GM12878 (cell line): ENCODE data around the gene MBOAT1. TPM values are rescaled to one million over a fixed set of nuclear protein-coding genes. Genes with fewer than 3 reads are reported as not detected.

Source experiments
- ATAC-seq: fragments of 200-7000 bp; cut with Tn5 transposase; 3 replicates; pipeline ENCODE4 v1.9.1; 2020; ENCODE audit warnings: mild to moderate bottlenecking, moderate library complexity
- BruUV-seq: library from RNA; stranded (reverse); fragments of 400-500 nt; replicated peaks from 2 replicates; lab custom pipeline; 2021; lab: Mats Ljungman, UMichigan
- CTCF ChIA-PET: fragments of 300-600 bp; sonication (Branson Sonifier 250); formaldehyde crosslinking; extraction: SDS; loops from one replicate; lab custom pipeline; 2021; ENCODE audit warnings: inconsistent platforms; lab: Yijun Ruan, JAX
- POLR2A ChIA-PET: fragments of 350-600 bp; formaldehyde crosslinking; extraction: SDS; loops from one replicate; lab custom pipeline; 2021; ENCODE audit warnings: inconsistent platforms; lab: Charles Lee
- RAD21 ChIA-PET: fragments of 300-600 bp; sonication (Branson Sonifier 250); formaldehyde crosslinking; loops from one replicate; lab custom pipeline; 2023; ENCODE audit warnings: antibody characterized with exemption; ENCODE audit not compliant: unreplicated experiment; lab: Charles Lee
- SMC1A ChIA-PET: fragments of 300-600 bp; sonication (Branson Sonifier 250); formaldehyde crosslinking; loops from one replicate; lab custom pipeline; 2023; ENCODE audit not compliant: unreplicated experiment, uncharacterized antibody; lab: Charles Lee
- DNase-seq: peaks from one replicate; pipeline ENCODE4 v3.0.0-alpha.2; 2011; ENCODE audit warnings: low read depth, low spot score
- FAIRE-seq: peaks from 3 replicates; lab custom pipeline; 2011; peaks lifted over from hg19 to GRCh38; lab: Jason Lieb, UNC
- H2AFZ ChIP-seq: 2 replicates; pipeline ENCODE4 v1.6.0; 2011; ENCODE audit warnings: low read depth, low read length, control low read depth; ENCODE audit not compliant: control insufficient read depth
- H3K27ac ChIP-seq: 2 replicates; pipeline ENCODE4 v1.5.1; 2011; ENCODE audit warnings: control low read depth; ENCODE audit not compliant: control insufficient read depth, insufficient read depth
- H3K27me3 ChIP-seq, 2 experiments: replicated peaks in 1 of 2; 2 replicates each; pipeline versions ENCODE4 v1.6.0 to v1.6.1; 2011; ENCODE audit warnings: low read length in 1 of 2; ENCODE audit not compliant: control insufficient read depth in 2 of 2, insufficient read depth in 2 of 2
- H3K36me3 ChIP-seq, 2 experiments: 2 replicates each; pipeline ENCODE4 v1.5.1; 2011; ENCODE audit warnings: low read length in 1 of 2; ENCODE audit not compliant: control insufficient read depth in 2 of 2, insufficient read depth in 2 of 2
- H3K4me1 ChIP-seq: 2 replicates; pipeline ENCODE4 v1.6.1; 2011; ENCODE audit warnings: mild to moderate bottlenecking, low read length, moderate library complexity, mixed read lengths; ENCODE audit not compliant: control insufficient read depth, insufficient read depth
- H3K4me2 ChIP-seq: 2 replicates; pipeline ENCODE4 v1.6.0; 2011; ENCODE audit warnings: control low read depth; ENCODE audit not compliant: control insufficient read depth, insufficient read depth
- H3K4me3 ChIP-seq: fragments of 200-600 bp; sonication (generic); 2 replicates; pipeline ENCODE4 v1.5.1; 2016
- H3K79me2 ChIP-seq: 2 replicates; pipeline ENCODE4 v1.6.0; 2011; ENCODE audit warnings: low read length; ENCODE audit not compliant: control insufficient read depth, insufficient read depth
- H3K9ac ChIP-seq: 2 replicates; pipeline ENCODE4 v1.8.0; 2011; ENCODE audit warnings: low read length, control low read depth, mixed read lengths; ENCODE audit not compliant: control insufficient read depth, insufficient read depth
- H3K9me3 ChIP-seq: replicated peaks from 3 replicates; pipeline ENCODE4 v1.5.1; 2011; ENCODE audit warnings: mild to moderate bottlenecking, low read length; ENCODE audit not compliant: control insufficient read depth, insufficient read depth
- H4K20me1 ChIP-seq: 2 replicates; pipeline ENCODE4 v1.6.0; 2011; ENCODE audit not compliant: control insufficient read depth, insufficient read depth
- BACH1 ChIP-seq: fragments of 450-650 bp; IDR thresholded peaks from 2 replicates; pipeline ENCODE4 v1.6.1; 2017; ENCODE audit warnings: mild to moderate bottlenecking, borderline replicate concordance
- CBX3 ChIP-seq: fragments of 200-600 bp; sonication (generic); IDR thresholded peaks from 2 replicates; pipeline ENCODE4 v1.6.1; 2016; ENCODE audit warnings: low read depth, borderline replicate concordance
- EED ChIP-seq: sonication (generic); IDR thresholded peaks from 2 replicates; pipeline ENCODE4 v1.6.1; 2016; ENCODE audit warnings: antibody characterized with exemption, low read depth
- EP300 ChIP-seq, 2 experiments: fragments of 150-350 bp in 1 of 2; IDR thresholded peaks; 2 replicates each; pipeline ENCODE4 v1.6.1; 2011 to 2012; ENCODE audit warnings: low read depth in 2 of 2, low read length in 2 of 2, borderline replicate concordance in 1 of 2, improper control_type of control experiment in 1 of 2, inconsistent platforms in 1 of 2; ENCODE audit not compliant: control insufficient read depth in 1 of 2
- FOXK2 ChIP-seq: fragments of 450-650 bp; IDR thresholded peaks from 2 replicates; pipeline ENCODE4 v1.6.1; 2017; ENCODE audit warnings: mild to moderate bottlenecking, moderate library complexity
- PAX8 ChIP-seq: fragments of 450-650 bp; IDR thresholded peaks from 2 replicates; pipeline ENCODE4 v1.6.1; 2017; ENCODE audit warnings: mild to moderate bottlenecking, moderate library complexity
- POLR2A ChIP-seq: IDR thresholded peaks from 2 replicates; pipeline ENCODE4 v1.6.1; 2011; ENCODE audit warnings: low read depth, mild to moderate bottlenecking, low read length
- PRDM15 ChIP-seq: fragments of 450-650 bp; formaldehyde crosslinking; IDR thresholded peaks from 2 replicates; pipeline ENCODE4 v1.4.0; 2020; ENCODE audit warnings: mild to moderate bottlenecking, moderate library complexity
- RBBP5 ChIP-seq: fragments of 200-600 bp; sonication (generic); conservative IDR thresholded peaks from 2 replicates; pipeline ENCODE4 v1.6.1; 2016
- RELA ChIP-seq: fragments of 450-650 bp; IDR thresholded peaks from 2 replicates; pipeline ENCODE4 v1.8.0; 2014; ENCODE audit warnings: borderline replicate concordance; ENCODE audit not compliant: partially characterized antibody
- SMAD5 ChIP-seq: IDR thresholded peaks from 2 replicates; pipeline ENCODE4 v1.6.1; 2016; ENCODE audit warnings: antibody characterized with exemption, low read depth
- SREBF1 ChIP-seq: IDR thresholded peaks from 2 replicates; pipeline ENCODE4 v1.6.1; 2012; ENCODE audit warnings: mild to moderate bottlenecking, low read length
- SUZ12 ChIP-seq: fragments of 200-600 bp; sonication (generic); IDR thresholded peaks from one replicate; pipeline ENCODE4 v1.6.1; 2018; ENCODE audit warnings: antibody characterized with exemption, mild to moderate bottlenecking; ENCODE audit not compliant: unreplicated experiment
- TAF1 ChIP-seq: IDR thresholded peaks from 2 replicates; pipeline ENCODE4 v1.6.1; 2011; ENCODE audit warnings: mild to moderate bottlenecking, low read depth, low read length, borderline replicate concordance
- YBX1 ChIP-seq: fragments of 450-650 bp; IDR thresholded peaks from 2 replicates; pipeline ENCODE4 v1.6.1; 2016; ENCODE audit warnings: antibody characterized with exemption
- ZBED1 ChIP-seq: IDR thresholded peaks from 2 replicates; pipeline ENCODE4 v1.6.1; 2016; ENCODE audit warnings: borderline replicate concordance
- ZBTB40 ChIP-seq: fragments of 450-650 bp; IDR thresholded peaks from 2 replicates; pipeline ENCODE4 v1.6.1; 2016; ENCODE audit warnings: mild to moderate bottlenecking, moderate library complexity, borderline replicate concordance
- ZNF217 ChIP-seq: fragments of 450-650 bp; IDR thresholded peaks from 2 replicates; pipeline ENCODE4 v1.6.1; 2017; ENCODE audit warnings: antibody characterized with exemption, mild to moderate bottlenecking
- ZNF622 ChIP-seq: fragments of 450-650 bp; IDR thresholded peaks from 2 replicates; pipeline ENCODE4 v1.6.1; 2017; ENCODE audit warnings: mild to moderate bottlenecking, inconsistent platforms
- WGBS: methylation state at CpG from one replicate; pipeline ENCODE4 v1.1.6; 2016; ENCODE audit warnings: low lambda C conversion rate; ENCODE audit not compliant: insufficient replicate concordance, insufficient coverage; ENCODE audit errors: missing lambda C conversion rate; 5-methylcytosine and 5-hydroxymethylcytosine counted together
- in situ Hi-C: fragments of 300-500 bp; cut with MboI; formaldehyde crosslinking; loops from 9 replicates; pipeline ENCODE4 v1.14.3; 2018; ENCODE audit warnings: mixed read lengths
- intact Hi-C: fragments of 100-400 bp; cut with micrococcal nuclease; formaldehyde crosslinking; loops from one replicate; pipeline ENCODE4 v1.14.2; 2022; ENCODE audit not compliant: unreplicated experiment
- polyA plus RNA-seq, 11 experiments: library from polyadenylated mRNA; depleted of rRNA in 4 of 11; unstranded in 6 of 11; stranded (reverse) in 5 of 11; fragments of >200 nt; fragmentation: Nextera tagmentation in 4 of 11; fragmentation: Illumina TruSeq in 1 of 11; extraction: Ambion mirVana in 4 of 11; extraction: Trizol in 1 of 11; gene quantifications; 1 replicate in 1 of 11; 2 replicates in 10 of 11; pipeline versions ENCODE4 v1.2.1 to v1.2.3, GENCODE V29; 2011 to 2016; ENCODE audit warnings: inconsistent platforms in 2 of 11, missing spikeins in 2 of 11, low read depth in 1 of 11
- total RNA-seq, 4 experiments: library from RNA; depleted of rRNA in 3 of 4; stranded (reverse); fragments of >200 nt in 3 of 4; fragmentation: Illumina TruSeq in 1 of 4; extraction: Trizol in 1 of 4; gene quantifications; 2 replicates each; pipeline versions ENCODE4 v1.2.1 to v1.2.3, GENCODE V29; 2013 to 2021

The MBOAT1 gene
- total and polyA plus RNA-seq, 10 of the 15 experiments (the other 5 are each of a cell fraction or from before 2014, with no cell fraction given): 0.39 to 21.0 (median 11.6) TPM

- no peak for TF ChIP-seq POLR2A
- no peak for TF ChIP-seq PAX8
- no peak for TF ChIP-seq BACH1
- TF ChIP-seq EED: no peak
- TF ChIP-seq PRDM15 (CRISPR knock-in tag): no peak
- no peak for TF ChIP-seq ZNF217
- no peak for TF ChIP-seq SREBF1
- TF ChIP-seq RELA: no peak
Observed at GRCh38 chr6:20169786-20170185, 42.5 kb downstream of the MBOAT1 start (continued).

- 100% methylated on average over 2 of the region's 2 CpGs for WGBS
- RAD21 ChIA-PET: no interaction called here
- ATAC-seq: no peak
- in situ Hi-C loops (no loop called here), intact Hi-C loops (no loop called here)
- no peaks in the 10 kb centered on the region for H4K20me1 ChIP-seq
- no peaks in the 10 kb centered on the region for H3K27me3 ChIP-seq
- DNase-seq: no peak
- POLR2A ChIA-PET: interaction anchor here (1.1 kb wide), 1 partner anchor 10 kb away, joined by 3 read pairs; no protein-coding TSS in a partner anchor
- H3K27ac ChIP-seq: no peak overlapping the region
- H3K4me3 ChIP-seq: no peak overlapping the region
- H3K4me2 ChIP-seq: no peak overlapping the region
- BruUV-seq: no TSS peak
- H3K9ac ChIP-seq: no peak overlapping the region
- H3K36me3 ChIP-seq: peaks cover 3 to 4% of the 10 kb centered on the region in 2 experiments; a peak in 3 of 4 replicates
- H2AFZ ChIP-seq: no peak overlapping the region
- FAIRE-seq: no peak
- H3K79me2 ChIP-seq: no peaks in the 10 kb centered on the region
- H3K9me3 ChIP-seq: no peaks in the 10 kb centered on the region; the same call in 2 of the 3 replicates
- CTCF ChIA-PET: interaction anchor here (1.2 kb wide), 1 partner anchor 42 kb away, joined by 4 read pairs; no protein-coding TSS in a partner anchor
- H3K4me1 ChIP-seq: peaks cover 8% of the 10 kb centered on the region
- SMC1A ChIA-PET: interaction anchor here (1.0 to 1.3 kb wide), 2 partner anchors 10 to 11 kb away, joined by 3 read pairs; no protein-coding TSS in a partner anchor
- TF ChIP-seq FOXK2: no peak
- TF ChIP-seq EP300 (IDR thresholded peaks at IDR 0.05; ENCODE audit: borderline replicate concordance in 1 of 2, control insufficient read depth in 1 of 2, low read depth in 2 of 2, low read length in 2 of 2): no peak
- TF ChIP-seq SMAD5: no peak
- TF ChIP-seq RBBP5: no peak
- TF ChIP-seq ZBED1: no peak
- no peak for TF ChIP-seq CBX3
- no peak for TF ChIP-seq SUZ12
- no peak for TF ChIP-seq TAF1
- TF ChIP-seq YBX1: no peak
- TF ChIP-seq ZNF622: no peak
- TF ChIP-seq ZBTB40: no peak
Observed at GRCh38 chr6:20169119-20169557, 43.1 kb downstream of the MBOAT1 start.
